GM12872 (cell line): ENCODE measurements around the gene RAMACL.

ENCODE experiments used
- CTCF ChIP-seq: IDR thresholded peaks from 3 replicates; pipeline ENCODE4 v1.5.1; 2011; ENCODE audit warnings: low read depth, mild to moderate bottlenecking, low read length, moderate library complexity; ENCODE audit not compliant: insufficient read depth

The RAMACL gene

GRCh38 chr6:166586424-166587156 is at the start of gene RAMACL:
RAMACL (minus strand) TSS chr6:166586678; CDS start chr6:166586477, 201 bp downstream.
- no peak for TF ChIP-seq CTCF

GRCh38 chr6:166635013-166635970 is 48.8 kb upstream of the RAMACL start:
- TF ChIP-seq CTCF = no peak

- TF ChIP-seq CTCF = no peak
Measured at GRCh38 chr6:166633732-166634535, 47.5 kb upstream of the RAMACL start.

GRCh38 chr6:166632731-166633130 is 46.3 kb upstream of the RAMACL start:
- TF ChIP-seq CTCF = no peak

GRCh38 chr6:166630462-166630861 is 44.0 kb upstream of the RAMACL start:
- no peak for TF ChIP-seq CTCF

- TF ChIP-seq CTCF = no peak
Measured at GRCh38 chr6:166629628-166630027, 43.1 kb upstream of the RAMACL start.
